Panc1 (cell line): ENCODE results near the gene GPBAR1. TPM values are rescaled to one million over a fixed set of nuclear protein-coding genes. Genes with fewer than 3 reads are reported as not detected.

Source experiments
- ATAC-seq: fragments of 200-7000 bp; cut with Tn5 transposase; 2 replicates; pipeline ENCODE4 v1.9.1; 2020; ENCODE audit warnings: mild to moderate bottlenecking, moderate library complexity
- BruUV-seq: library from RNA; stranded (reverse); fragments of 400-500 nt; replicated peaks from 2 replicates; lab custom pipeline; 2021; lab: Mats Ljungman, UMichigan
- CTCF ChIA-PET: fragments of 300-600 bp; sonication (Branson Sonifier 250); formaldehyde crosslinking; loops from one replicate; lab custom pipeline; 2022; ENCODE audit warnings: antibody characterized with exemption; lab: Charles Lee
- POLR2A ChIA-PET: fragments of 300-600 bp; sonication (Branson Sonifier 250); formaldehyde crosslinking; loops from one replicate; lab custom pipeline; 2022; ENCODE audit warnings: antibody characterized with exemption; lab: Charles Lee
- DNase-seq: peaks from one replicate; pipeline ENCODE4 v3.0.0-alpha.2; 2010; ENCODE audit warnings: low read depth, low spot score
- H3K27ac ChIP-seq: 2 replicates; pipeline ENCODE4 v1.5.1; 2011; ENCODE audit warnings: mild to moderate bottlenecking, low read length, inconsistent platforms
- H3K27me3 ChIP-seq: fragments of 200-500 bp; sonication (Bioruptor generic); 2 replicates; pipeline ENCODE4 v1.6.0; 2014; ENCODE audit warnings: low read length, inconsistent platforms; ENCODE audit not compliant: control insufficient read depth, insufficient read depth
- H3K36me3 ChIP-seq: fragments of 200-500 bp; sonication (Bioruptor generic); 2 replicates; pipeline ENCODE4 v1.5.1; 2014; ENCODE audit warnings: inconsistent platforms, mild to moderate bottlenecking, low read length, moderate library complexity; ENCODE audit not compliant: control insufficient read depth, insufficient read depth
- H3K4me1 ChIP-seq: 2 replicates; pipeline ENCODE4 v1.5.1; 2011; ENCODE audit warnings: inconsistent platforms, mild to moderate bottlenecking, low read length, moderate library complexity; ENCODE audit not compliant: control insufficient read depth, insufficient read depth
- H3K4me3 ChIP-seq, 2 experiments: 2 replicates each; pipeline ENCODE4 v1.5.1; 2011 to 2012; ENCODE audit warnings: low read depth in 2 of 2, low read length in 2 of 2, mild to moderate bottlenecking in 2 of 2, inconsistent platforms in 1 of 2, moderate library complexity in 1 of 2
- H3K9me3 ChIP-seq: fragments of 200-500 bp; sonication (Bioruptor generic); 2 replicates; pipeline ENCODE4 v1.5.1; 2014; ENCODE audit warnings: low read depth, mild to moderate bottlenecking, inconsistent platforms, low read length, moderate library complexity; ENCODE audit not compliant: control insufficient read depth, insufficient read depth
- POLR2AphosphoS5 ChIP-seq: IDR thresholded peaks from 2 replicates; pipeline ENCODE4 v1.6.1; 2012; ENCODE audit warnings: mild to moderate bottlenecking, low read depth, low read length, moderate library complexity
- SIN3A ChIP-seq: IDR thresholded peaks from 2 replicates; pipeline ENCODE4 v1.6.1; 2012; ENCODE audit warnings: low read depth, mild to moderate bottlenecking, low read length, moderate library complexity, borderline replicate concordance; ENCODE audit not compliant: insufficient read depth
- TCF7L2 ChIP-seq: IDR thresholded peaks from 2 replicates; pipeline ENCODE4 v1.6.1; 2011; ENCODE audit warnings: mild to moderate bottlenecking, low read depth, low read length, inconsistent platforms
- in situ Hi-C: cut with HindIII; loops from 2 replicates; pipeline ENCODE4 v1.10.0; 2016; ENCODE audit warnings: low sequenced_read_pairs, low pct_unique_long_range_greater_than_20kb
- intact Hi-C: fragments of 100-400 bp; cut with micrococcal nuclease; formaldehyde crosslinking; loops from one replicate; pipeline ENCODE4 v1.10.0; 2022; ENCODE audit not compliant: unreplicated experiment
- total RNA-seq: library from RNA; stranded (reverse); gene quantifications from one replicate; pipeline ENCODE4 v1.2.1, GENCODE V29; 2021; ENCODE audit not compliant: unreplicated experiment
- TF ChIP-seq, protein P1 (sequence below): fragments of 450-650 bp; IDR thresholded peaks from 2 replicates; pipeline ENCODE4 v1.5.1; 2017; ENCODE audit warnings: mild to moderate bottlenecking
- TF ChIP-seq, protein P2 (sequence below), 2 experiments: IDR thresholded peaks; 2 replicates each; pipeline ENCODE4 v1.6.1; 2011 to 2012; ENCODE audit warnings: low read depth in 2 of 2, control low read depth in 1 of 2, low read length in 1 of 2, mild to moderate bottlenecking in 1 of 2, moderate library complexity in 1 of 2; ENCODE audit not compliant: insufficient read depth in 1 of 2

Gene GPBAR1
- total RNA-seq, 1 experiment from 2014 or later = 0.18 TPM

DNA sequence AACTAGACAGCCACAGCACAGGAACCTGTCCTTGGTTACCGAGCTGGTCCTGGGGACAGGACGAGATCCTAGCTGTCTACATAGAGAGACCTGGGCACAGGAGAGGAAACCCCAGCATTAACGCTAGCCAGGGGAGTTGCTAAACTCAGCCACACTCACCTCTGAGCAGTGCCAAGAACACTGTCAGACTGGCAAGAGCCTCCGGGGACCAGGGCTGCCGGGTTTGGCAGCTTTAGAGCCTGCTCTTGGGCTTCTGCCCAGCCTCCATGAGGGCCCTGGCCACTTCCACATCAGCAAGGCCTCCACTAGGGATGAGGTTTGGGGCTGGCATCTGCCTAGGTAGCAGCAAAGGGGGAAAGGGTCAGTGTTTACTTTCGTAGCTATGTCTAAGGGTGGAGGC lies 24.8 kb downstream of the GPBAR1 start:
- POLR2A ChIA-PET = no interaction called here
- H3K9me3 ChIP-seq = no peaks in the 10 kb centered on the region
- no peak for TF ChIP-seq POLR2AphosphoS5
- TF ChIP-seq SIN3A = no peak
- TF ChIP-seq, protein P1, sequence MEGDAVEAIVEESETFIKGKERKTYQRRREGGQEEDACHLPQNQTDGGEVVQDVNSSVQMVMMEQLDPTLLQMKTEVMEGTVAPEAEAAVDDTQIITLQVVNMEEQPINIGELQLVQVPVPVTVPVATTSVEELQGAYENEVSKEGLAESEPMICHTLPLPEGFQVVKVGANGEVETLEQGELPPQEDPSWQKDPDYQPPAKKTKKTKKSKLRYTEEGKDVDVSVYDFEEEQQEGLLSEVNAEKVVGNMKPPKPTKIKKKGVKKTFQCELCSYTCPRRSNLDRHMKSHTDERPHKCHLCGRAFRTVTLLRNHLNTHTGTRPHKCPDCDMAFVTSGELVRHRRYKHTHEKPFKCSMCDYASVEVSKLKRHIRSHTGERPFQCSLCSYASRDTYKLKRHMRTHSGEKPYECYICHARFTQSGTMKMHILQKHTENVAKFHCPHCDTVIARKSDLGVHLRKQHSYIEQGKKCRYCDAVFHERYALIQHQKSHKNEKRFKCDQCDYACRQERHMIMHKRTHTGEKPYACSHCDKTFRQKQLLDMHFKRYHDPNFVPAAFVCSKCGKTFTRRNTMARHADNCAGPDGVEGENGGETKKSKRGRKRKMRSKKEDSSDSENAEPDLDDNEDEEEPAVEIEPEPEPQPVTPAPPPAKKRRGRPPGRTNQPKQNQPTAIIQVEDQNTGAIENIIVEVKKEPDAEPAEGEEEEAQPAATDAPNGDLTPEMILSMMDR = no peak
- TF ChIP-seq, protein P2, sequence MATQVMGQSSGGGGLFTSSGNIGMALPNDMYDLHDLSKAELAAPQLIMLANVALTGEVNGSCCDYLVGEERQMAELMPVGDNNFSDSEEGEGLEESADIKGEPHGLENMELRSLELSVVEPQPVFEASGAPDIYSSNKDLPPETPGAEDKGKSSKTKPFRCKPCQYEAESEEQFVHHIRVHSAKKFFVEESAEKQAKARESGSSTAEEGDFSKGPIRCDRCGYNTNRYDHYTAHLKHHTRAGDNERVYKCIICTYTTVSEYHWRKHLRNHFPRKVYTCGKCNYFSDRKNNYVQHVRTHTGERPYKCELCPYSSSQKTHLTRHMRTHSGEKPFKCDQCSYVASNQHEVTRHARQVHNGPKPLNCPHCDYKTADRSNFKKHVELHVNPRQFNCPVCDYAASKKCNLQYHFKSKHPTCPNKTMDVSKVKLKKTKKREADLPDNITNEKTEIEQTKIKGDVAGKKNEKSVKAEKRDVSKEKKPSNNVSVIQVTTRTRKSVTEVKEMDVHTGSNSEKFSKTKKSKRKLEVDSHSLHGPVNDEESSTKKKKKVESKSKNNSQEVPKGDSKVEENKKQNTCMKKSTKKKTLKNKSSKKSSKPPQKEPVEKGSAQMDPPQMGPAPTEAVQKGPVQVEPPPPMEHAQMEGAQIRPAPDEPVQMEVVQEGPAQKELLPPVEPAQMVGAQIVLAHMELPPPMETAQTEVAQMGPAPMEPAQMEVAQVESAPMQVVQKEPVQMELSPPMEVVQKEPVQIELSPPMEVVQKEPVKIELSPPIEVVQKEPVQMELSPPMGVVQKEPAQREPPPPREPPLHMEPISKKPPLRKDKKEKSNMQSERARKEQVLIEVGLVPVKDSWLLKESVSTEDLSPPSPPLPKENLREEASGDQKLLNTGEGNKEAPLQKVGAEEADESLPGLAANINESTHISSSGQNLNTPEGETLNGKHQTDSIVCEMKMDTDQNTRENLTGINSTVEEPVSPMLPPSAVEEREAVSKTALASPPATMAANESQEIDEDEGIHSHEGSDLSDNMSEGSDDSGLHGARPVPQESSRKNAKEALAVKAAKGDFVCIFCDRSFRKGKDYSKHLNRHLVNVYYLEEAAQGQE (IDR thresholded peaks at IDR 0.05; ENCODE audit: insufficient read depth in 1 of 2, low read depth in 2 of 2, low read length in 1 of 2) = no peak
- no peak for TF ChIP-seq TCF7L2
- intact Hi-C loops = no loop called here
- H3K4me1 ChIP-seq = peaks cover 38% of the 10 kb centered on the region
- no peaks in the 10 kb centered on the region for H3K27me3 ChIP-seq
- CTCF ChIA-PET = interaction anchor here (0.8 kb wide), 1 partner anchor 12 kb away, joined by 3 read pairs; no protein-coding TSS in a partner anchor
- no peaks in the 10 kb centered on the region for H3K36me3 ChIP-seq
- in situ Hi-C loops = no loop called here
- no peak overlapping the region; a peak in 1 of 4 replicates for H3K4me3 ChIP-seq
- ATAC-seq (no peak), DNase-seq (no peak)
- H3K27ac ChIP-seq = no peak overlapping the region
- BruUV-seq = no TSS peak

DNA sequence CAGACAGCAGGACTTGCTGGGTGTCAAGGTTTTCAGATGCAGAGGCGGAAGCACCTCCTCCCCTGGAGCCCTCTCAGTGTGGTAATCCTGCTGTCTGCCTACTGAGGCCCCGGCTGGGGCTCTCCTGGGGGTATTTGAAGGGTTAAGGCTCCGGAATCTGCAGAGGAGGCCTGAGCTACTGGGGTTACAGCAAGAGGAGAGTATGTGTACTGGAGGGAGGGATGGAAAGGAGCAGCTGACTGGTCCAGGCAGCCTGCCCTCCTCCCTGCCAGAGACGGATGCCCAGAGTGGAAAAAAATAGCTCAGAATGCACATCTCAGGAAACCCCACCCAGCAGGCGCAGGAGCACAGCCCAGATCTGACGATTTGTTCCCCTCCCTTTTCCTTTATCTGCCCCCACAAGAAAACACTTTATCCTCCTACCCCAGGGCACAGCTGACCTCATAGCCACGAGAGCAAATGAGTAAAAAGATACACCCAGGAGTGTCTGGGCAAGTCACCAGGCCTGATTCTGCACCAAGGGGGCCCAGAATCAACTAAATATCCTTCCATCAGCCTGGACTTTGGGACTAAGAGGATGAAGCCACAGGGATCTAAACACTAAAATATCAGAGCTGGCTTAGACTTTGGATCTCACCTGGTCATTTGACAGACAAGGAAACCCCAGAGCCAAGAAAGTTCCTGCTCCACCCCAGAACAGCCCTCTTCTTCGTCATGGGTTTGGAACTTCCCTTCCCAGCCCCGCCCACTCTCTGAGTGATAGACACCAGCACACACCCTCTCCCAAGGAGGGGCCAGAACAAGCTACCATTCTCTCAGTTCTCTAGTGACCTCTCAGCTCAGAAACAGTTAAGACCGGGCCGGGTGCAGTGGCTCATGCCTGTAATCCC lies 26.0 kb downstream of the GPBAR1 start:
- no peak for TF ChIP-seq SIN3A
- TF ChIP-seq, protein P2 (IDR thresholded peaks at IDR 0.05; ENCODE audit: insufficient read depth in 1 of 2, low read depth in 2 of 2, low read length in 1 of 2) = no peak
- TF ChIP-seq, protein P1 = no peak
- no peak for TF ChIP-seq TCF7L2
- TF ChIP-seq POLR2AphosphoS5 = no peak
- ChIA-PET CTCF (interaction anchor here (0.5 to 1.4 kb wide), 4 partner anchors 14 to 193 kb away, joined by 3 to 7 read pairs (median 5); partner anchors contain the start of gene PNKD), POLR2A (interaction anchor here (0.6 to 1.2 kb wide), 3 partner anchors 17 to 109 kb away, joined by 3 to 4 read pairs (median 4); partner anchors contain the start of gene PNKD)
- no peaks in the 10 kb centered on the region for H3K36me3 ChIP-seq
- intact Hi-C loops (no loop called here), in situ Hi-C loops (no loop called here)
- DNase-seq (peak; percentile 83), ATAC-seq (peak; percentile 91)
- H3K4me1 ChIP-seq = peaks cover 49% of the 10 kb centered on the region
- no TSS peak for BruUV-seq
- H3K27me3 ChIP-seq = no peaks in the 10 kb centered on the region
- no peaks in the 10 kb centered on the region for H3K9me3 ChIP-seq
- H3K4me3 ChIP-seq = peak overlapping the region; percentile 28 to 63
- H3K27ac ChIP-seq = peak overlapping the region; percentile 77
